AG04449 (cell line): ENCODE measurements around the gene PLXNA4.

Experiments used
- CTCF ChIA-PET: fragments of 350-600 bp; formaldehyde crosslinking; extraction: SDS; loops from one replicate; lab custom pipeline; 2021; ENCODE audit warnings: antibody characterized with exemption; lab: Yijun Ruan, JAX
- POLR2A ChIA-PET: fragments of 400-600, 350-600 bp; formaldehyde crosslinking; extraction: SDS; loops from one replicate; lab custom pipeline; 2020; ENCODE audit warnings: antibody characterized with exemption, inconsistent platforms; lab: Yijun Ruan, JAX
- DNase-seq: peaks from one replicate; pipeline ENCODE4 v3.0.0-alpha.2; 2010; ENCODE audit warnings: low read depth, low spot score
- H3K4me3 ChIP-seq: 2 replicates; pipeline ENCODE4 v1.5.1; 2011; ENCODE audit warnings: low read depth, mild to moderate bottlenecking, control low read depth, low read length
- TF ChIP-seq, protein P1 (sequence below): IDR thresholded peaks from one replicate; pipeline ENCODE4 v1.5.1; 2011; ENCODE audit warnings: mild to moderate bottlenecking, moderate library complexity, low read length, control low read depth, inconsistent platforms; ENCODE audit not compliant: insufficient read depth; ENCODE audit errors: missing control alignments

PLXNA4 gene

DNA sequence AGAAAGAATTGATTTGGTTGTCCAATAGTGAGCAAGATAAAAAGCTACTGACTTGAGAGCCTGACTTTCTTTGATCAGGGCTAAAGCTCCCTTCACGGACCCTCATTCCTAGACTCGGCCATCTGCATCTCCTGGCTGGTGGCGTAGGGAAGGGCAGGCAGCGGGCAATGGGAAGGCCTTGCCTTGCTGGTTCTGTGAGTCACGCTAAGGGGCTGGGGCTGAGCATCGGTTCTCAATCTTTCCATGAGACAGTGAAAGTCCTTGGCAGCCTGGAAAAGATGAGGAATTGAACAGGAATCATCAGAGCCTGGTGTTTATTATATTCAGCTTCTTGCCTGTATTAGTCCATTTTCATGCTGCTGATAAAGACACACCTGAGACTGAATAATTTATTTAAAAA, 475.3 kb downstream of the PLXNA4 start:
- POLR2A ChIA-PET, result no interaction called here

DNA sequence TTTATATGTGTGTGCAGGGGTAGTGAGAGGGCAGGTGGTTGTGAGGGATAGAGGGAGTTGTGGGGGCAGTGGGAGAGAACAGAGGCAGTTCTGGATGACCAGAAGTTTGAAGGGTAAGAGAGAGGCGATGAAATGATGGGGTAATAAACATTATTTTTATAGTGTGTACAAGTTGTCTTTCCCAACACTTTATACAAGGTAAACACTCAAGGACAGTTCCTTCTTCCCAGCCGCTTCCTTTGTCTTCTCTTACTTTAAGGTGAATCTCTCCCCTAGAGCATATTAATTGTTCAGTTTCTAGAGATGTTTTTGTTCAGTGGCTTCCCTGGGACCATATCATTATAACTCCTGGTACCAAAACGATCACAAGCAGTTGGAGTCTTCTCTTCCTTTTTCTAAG, 475.8 kb downstream of the PLXNA4 start:
- DNase-seq, result no peak
- POLR2A ChIA-PET, result no interaction called here
- TF ChIP-seq, protein P1, sequence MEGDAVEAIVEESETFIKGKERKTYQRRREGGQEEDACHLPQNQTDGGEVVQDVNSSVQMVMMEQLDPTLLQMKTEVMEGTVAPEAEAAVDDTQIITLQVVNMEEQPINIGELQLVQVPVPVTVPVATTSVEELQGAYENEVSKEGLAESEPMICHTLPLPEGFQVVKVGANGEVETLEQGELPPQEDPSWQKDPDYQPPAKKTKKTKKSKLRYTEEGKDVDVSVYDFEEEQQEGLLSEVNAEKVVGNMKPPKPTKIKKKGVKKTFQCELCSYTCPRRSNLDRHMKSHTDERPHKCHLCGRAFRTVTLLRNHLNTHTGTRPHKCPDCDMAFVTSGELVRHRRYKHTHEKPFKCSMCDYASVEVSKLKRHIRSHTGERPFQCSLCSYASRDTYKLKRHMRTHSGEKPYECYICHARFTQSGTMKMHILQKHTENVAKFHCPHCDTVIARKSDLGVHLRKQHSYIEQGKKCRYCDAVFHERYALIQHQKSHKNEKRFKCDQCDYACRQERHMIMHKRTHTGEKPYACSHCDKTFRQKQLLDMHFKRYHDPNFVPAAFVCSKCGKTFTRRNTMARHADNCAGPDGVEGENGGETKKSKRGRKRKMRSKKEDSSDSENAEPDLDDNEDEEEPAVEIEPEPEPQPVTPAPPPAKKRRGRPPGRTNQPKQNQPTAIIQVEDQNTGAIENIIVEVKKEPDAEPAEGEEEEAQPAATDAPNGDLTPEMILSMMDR, result no peak
- CTCF ChIA-PET, result interaction anchor here (1.3 kb wide), 1 partner anchor 10 kb away, joined by 4 read pairs; no protein-coding TSS in a partner anchor
- no peak overlapping the region for H3K4me3 ChIP-seq

More for the DNA sequence above, 475.3 kb downstream of the PLXNA4 start:
- H3K4me3 ChIP-seq, result no peak overlapping the region
- CTCF ChIA-PET, result no interaction called here
- TF ChIP-seq, protein P1, result no peak
- DNase-seq, result no peak

DNA sequence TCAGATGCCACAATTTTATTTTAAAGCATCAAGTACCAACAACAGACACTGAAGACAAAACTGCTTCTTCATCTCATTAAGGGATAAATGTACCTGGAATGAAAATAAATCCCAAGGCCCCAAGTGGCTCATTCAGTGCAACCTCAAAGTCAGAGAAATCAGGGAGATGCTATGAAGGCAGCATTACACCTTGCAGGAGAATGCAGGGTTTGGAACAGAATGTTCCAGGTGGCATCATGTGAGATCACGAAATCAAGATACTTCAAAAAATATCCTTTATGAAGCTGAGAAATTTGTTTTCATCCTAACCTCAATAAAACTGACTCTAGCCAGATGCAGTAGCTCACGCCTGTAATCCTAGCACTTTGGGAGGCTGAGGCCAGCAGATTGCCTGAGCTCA, 477.1 kb downstream of the PLXNA4 start:
- TF ChIP-seq, protein P1, result no peak
- no peak overlapping the region for H3K4me3 ChIP-seq
- ChIA-PET CTCF (interaction anchor here (1.3 kb wide), 1 partner anchor 11 kb away, joined by 4 read pairs; no protein-coding TSS in a partner anchor), POLR2A (no interaction called here)
- no peak for DNase-seq

DNA sequence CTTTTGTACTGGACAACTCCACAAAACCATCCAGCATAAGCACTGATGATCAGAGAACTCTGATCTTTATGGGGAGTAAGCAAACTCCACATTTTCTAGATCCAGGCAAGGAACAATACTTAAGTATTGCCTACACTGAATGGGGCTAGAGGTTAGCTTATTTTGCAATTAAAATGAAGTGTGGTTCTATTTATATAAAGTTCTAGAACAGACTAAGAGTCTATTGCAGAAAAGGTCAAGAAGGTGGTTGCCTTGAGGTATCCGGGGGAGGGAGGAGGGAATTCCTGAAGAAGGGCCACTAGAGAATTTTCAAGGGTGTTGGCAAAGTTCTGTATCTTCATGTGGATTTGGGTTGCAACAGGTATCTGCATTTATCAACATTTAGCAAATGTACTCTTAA, 477.9 kb downstream of the PLXNA4 start:
- H3K4me3 ChIP-seq, result no peak overlapping the region
- DNase-seq, result no peak
- ChIA-PET POLR2A (no interaction called here), CTCF (no interaction called here)
- TF ChIP-seq, protein P1, result no peak

DNA sequence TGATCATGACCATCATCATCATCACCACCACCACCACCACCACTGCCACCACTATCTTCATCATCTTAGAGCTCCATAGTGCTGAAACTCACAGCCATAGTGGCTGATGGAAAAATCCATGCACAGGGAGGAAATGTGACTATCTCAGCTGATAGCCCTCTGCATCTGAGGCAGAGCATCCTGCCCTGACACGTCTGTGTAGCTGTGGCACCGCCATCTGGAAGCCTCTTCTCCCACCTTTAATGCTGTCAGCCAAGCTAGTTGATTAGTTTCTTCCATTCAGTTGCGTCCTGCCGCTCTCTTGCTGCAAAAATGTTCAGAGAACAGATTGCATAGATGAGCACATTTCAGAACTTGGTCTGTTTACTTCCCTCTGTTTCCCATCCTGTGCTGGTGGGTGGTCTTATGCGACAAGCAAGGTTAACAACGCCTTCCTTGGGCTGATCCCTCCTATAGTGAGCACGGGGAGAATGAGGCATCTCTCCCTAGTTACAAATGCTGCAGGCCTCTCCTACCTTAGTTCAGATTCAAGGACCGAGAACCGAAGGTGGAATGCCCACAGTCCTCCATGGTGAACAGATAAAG, 478.6 kb downstream of the PLXNA4 start:
- H3K4me3 ChIP-seq, result no peak overlapping the region
- TF ChIP-seq, protein P1, result no peak
- DNase-seq, result no peak
- ChIA-PET POLR2A (no interaction called here), CTCF (interaction anchor here (0.9 kb wide), 1 partner anchor 8 kb away, joined by 3 read pairs; no protein-coding TSS in a partner anchor)

DNA sequence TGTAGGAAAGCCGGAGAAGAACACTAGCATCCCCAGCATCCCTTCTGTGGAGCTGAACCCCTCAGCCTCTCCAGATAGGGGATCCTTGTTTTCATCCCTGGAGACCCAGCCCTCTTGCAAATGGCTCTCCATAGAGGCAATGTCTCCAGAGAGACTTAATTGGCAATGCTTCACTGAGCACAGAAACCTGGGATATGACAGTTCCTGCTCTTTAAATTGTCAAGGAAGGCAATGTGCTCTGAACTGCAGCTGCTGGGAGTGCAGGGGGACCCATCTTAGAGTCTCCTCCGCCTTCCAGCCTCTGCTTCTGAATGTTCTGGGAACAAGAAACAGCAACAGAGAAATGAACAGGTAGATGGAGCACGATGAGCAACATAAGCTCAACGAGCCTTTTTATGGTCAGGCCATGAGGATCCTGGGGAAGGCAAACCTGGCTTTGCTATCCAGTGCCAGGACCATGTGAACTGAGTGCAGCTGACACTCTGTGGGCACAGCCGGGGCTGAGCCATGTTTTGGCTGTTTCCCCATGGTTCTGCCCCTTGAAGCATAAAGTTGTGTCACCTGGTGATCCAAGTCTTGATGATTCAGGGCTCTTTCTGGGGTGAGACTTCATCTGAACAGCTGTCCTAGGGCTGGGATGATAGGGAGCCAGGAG, 481.0 kb downstream of the PLXNA4 start:
- TF ChIP-seq, protein P1, result no peak
- no peak for DNase-seq
- CTCF ChIA-PET, result interaction anchor here (1.5 kb wide), 1 partner anchor 150 kb away, joined by 5 read pairs; no protein-coding TSS in a partner anchor
- POLR2A ChIA-PET, result interaction anchor here (0.8 kb wide), 1 partner anchor 13 kb away, joined by 3 read pairs; no protein-coding TSS in a partner anchor
- H3K4me3 ChIP-seq, result no peak overlapping the region
